ENCODE data around the gene LRRN3.

GRCh38 chr7:111080495-111081105 is 10.3 kb upstream of the LRRN3 start:
- TF ChIP-seq CTCF (IDR thresholded peaks at IDR 0.05) (no peak), EP300 (IDR thresholded peaks at IDR 0.05) (no peak), POLR2AphosphoS5 (IDR thresholded peaks at IDR 0.05) (no peak)

Data from upper lobe of left lung (tissue), 4 donors.